HUES64 (cell line): ENCODE data around the gene FKBP5.
A peak's percentile ranks its signal among the peaks of the same experiment; 100 is the strongest.

Experiments used
- H3K27ac ChIP-seq: 2 replicates; pipeline ENCODE4 v1.7.0; 2013; ENCODE audit warnings: low read depth, low read length, inconsistent platforms
- H3K27me3 ChIP-seq: 2 replicates; pipeline ENCODE4 v1.6.1; 2013; ENCODE audit warnings: mild to moderate bottlenecking, low read length; ENCODE audit not compliant: insufficient read depth
- H3K36me3 ChIP-seq: 2 replicates; pipeline ENCODE4 v1.6.1; 2013; ENCODE audit warnings: mild to moderate bottlenecking, low read length; ENCODE audit not compliant: insufficient read depth
- H3K4me1 ChIP-seq: 2 replicates; pipeline ENCODE4 v1.6.1; 2013; ENCODE audit warnings: mild to moderate bottlenecking, low read length, moderate library complexity; ENCODE audit not compliant: insufficient read depth
- H3K4me3 ChIP-seq: 2 replicates; pipeline ENCODE4 v1.5.1; 2013; ENCODE audit warnings: mild to moderate bottlenecking, low read length, moderate library complexity
- H3K9ac ChIP-seq: 2 replicates; pipeline ENCODE4 v1.6.1; 2013; ENCODE audit warnings: mild to moderate bottlenecking, low read depth, low read length
- H3K9me3 ChIP-seq: 2 replicates; pipeline ENCODE4 v1.6.1; 2013; ENCODE audit warnings: low read depth, low read length; ENCODE audit not compliant: insufficient read depth
- WGBS: fragments of 150-250, 120-280 bp; methylation state at CpG from one replicate; pipeline ENCODE4 v1.1.7; 2013; ENCODE audit warnings: missing lambda C conversion rate; 5-methylcytosine and 5-hydroxymethylcytosine counted together

FKBP5 gene

DNA sequence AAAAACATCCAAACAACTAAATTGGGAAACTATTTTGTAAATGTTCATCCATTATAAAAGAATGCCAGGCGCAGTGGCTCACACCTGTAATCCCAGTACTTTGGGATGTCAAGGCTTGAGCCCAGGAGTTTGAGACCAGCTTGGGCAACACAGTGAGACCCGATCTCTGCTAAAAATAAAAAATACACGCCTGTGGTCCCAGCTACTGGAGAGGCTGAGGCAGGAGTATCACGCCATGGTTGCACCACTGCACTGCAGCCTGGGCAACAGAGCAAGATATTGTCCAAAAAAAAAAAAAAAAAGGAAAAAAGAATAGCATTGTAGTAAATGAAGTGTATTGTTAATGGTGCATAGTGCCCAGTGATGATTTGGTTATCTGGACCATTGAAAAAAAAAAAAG is 38.7 kb downstream of the FKBP5 start:
- no peak overlapping the region for H3K4me3 ChIP-seq
- peaks cover 18% of the 10 kb centered on the region for H3K4me1 ChIP-seq
- H3K9ac ChIP-seq: no peak overlapping the region
- no peaks in the 10 kb centered on the region for H3K9me3 ChIP-seq
- no peaks in the 10 kb centered on the region for H3K27me3 ChIP-seq
- no peaks in the 10 kb centered on the region for H3K36me3 ChIP-seq
- H3K27ac ChIP-seq: no peak overlapping the region
- WGBS: 96% methylated on average over 4 of the region's 4 CpGs

DNA sequence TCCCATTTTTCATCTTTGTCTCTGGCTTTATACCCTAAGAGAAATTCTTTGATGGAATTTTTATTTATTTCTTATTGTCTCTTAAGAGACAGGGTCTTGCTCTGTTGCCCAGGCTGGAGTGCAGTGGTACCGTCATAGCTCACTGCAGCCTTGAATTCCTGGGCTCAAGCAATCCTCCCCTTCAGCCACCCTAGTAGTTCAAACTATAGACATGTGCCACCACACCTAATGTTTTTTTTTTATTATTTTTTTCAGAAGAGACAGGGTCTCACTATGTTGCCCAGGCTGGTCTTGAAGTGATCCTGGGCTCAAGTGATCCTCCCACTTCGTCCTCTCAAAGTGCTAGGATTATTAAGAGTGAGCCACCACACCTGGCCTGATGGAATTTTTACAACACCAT is 40.5 kb downstream of the FKBP5 start:
- Histone ChIP-seq H3K4me1 (peaks cover 28% of the 10 kb centered on the region), H3K27ac (no peak overlapping the region), H3K36me3 (no peaks in the 10 kb centered on the region), H3K9me3 (no peaks in the 10 kb centered on the region), H3K27me3 (no peaks in the 10 kb centered on the region), H3K4me3 (no peak overlapping the region), H3K9ac (no peak overlapping the region)
- WGBS: 95% methylated on average over 2 of the region's 2 CpGs

DNA sequence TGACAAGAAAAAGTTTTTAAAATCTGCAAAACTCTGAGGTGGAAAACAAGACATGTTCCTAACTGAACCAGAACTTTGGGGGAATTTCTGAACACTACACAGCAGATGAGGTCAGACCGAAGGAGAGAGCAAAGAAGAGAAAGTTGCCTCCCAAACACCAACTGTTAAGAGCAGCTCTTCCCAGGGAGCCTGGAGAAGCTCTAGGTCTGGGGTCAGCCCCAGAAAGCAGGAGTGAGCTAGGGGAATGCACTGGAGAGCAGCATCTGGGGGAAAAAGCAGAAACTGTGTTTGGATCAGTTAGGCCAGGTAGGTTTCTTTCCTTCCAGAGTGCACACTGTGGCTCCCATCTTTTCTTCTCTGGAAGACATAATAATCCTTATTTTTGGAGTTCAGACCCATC is 41.3 kb downstream of the FKBP5 start:
- H3K9ac ChIP-seq: no peak overlapping the region
- H3K36me3 ChIP-seq: peaks cover 2% of the 10 kb centered on the region; the same call in 1 of the 2 replicates
- no peaks in the 10 kb centered on the region for H3K27me3 ChIP-seq
- no peak overlapping the region for H3K4me3 ChIP-seq
- H3K4me1 ChIP-seq: peaks cover 28% of the 10 kb centered on the region
- H3K27ac ChIP-seq: peak overlapping the region; percentile 38; the same call in 1 of the 2 replicates
- H3K9me3 ChIP-seq: no peaks in the 10 kb centered on the region
- WGBS: 75% methylated on average over 1 of the region's 1 CpG

DNA sequence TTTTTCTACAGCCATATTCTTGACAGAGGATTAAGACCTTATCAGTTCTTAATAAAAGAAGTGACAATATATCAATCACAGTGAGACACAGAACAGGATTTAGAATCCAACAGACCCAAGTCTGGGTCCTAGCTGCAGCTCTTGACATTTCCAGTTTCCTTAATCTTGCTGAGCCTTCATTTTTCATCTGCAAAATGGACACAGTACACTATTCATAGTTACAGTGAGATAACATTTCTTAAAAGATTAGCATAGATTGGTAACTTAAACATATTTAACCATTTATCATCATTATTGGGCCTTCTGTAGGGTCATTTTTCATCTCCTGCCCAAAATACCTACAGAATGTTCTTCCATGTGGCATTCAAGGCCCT is 45.6 kb downstream of the FKBP5 start:
- peak overlapping the region; percentile 22; the same call in 1 of the 2 replicates for H3K27ac ChIP-seq

DNA sequence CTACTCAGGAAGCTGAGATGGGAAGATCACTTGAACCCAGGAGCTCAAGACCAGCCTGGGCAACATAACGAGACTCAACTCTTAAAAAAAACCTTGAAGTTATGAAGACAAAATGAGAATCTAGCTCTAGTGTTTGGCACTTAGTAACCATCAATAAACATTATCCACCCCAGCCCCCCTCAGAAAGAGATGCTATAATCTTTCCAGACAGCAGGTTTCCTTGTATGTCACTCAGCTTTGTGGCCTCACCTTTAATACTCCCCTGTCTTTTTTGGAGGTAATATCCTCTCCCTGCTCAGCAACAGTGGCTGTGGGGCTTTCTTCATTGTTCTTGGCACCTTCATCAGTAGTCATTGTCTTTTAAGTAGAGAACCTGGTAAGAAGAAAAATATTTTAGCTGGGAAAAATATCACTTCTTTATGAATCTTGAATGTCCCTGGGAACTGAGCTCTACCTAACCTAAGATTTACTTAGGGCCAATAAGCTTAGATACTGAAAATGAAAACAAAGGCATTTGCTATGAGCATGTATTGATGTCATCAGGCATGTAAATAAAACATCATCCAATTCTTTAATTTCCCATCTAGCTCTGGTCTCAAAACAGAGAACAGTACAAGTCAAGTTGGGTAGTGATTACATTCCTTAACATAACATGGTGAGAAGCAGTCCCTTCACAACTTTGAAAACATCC is 46.1 kb downstream of the FKBP5 start:
- no peak overlapping the region for H3K4me3 ChIP-seq
- WGBS: 100% methylated on average over 1 of the region's 1 CpG
- H3K9me3 ChIP-seq: no peaks in the 10 kb centered on the region
- no peak overlapping the region for H3K27ac ChIP-seq
- H3K9ac ChIP-seq: no peak overlapping the region
- peaks cover 27% of the 10 kb centered on the region for H3K4me1 ChIP-seq
- peaks cover 32% of the 10 kb centered on the region for H3K36me3 ChIP-seq
- no peaks in the 10 kb centered on the region for H3K27me3 ChIP-seq

More for the DNA sequence above, 45.6 kb downstream of the FKBP5 start:
- no peak overlapping the region for H3K4me3 ChIP-seq
- H3K9me3 ChIP-seq: no peaks in the 10 kb centered on the region
- peaks cover 29% of the 10 kb centered on the region for H3K36me3 ChIP-seq
- no peak overlapping the region for H3K9ac ChIP-seq
- H3K4me1 ChIP-seq: peaks cover 28% of the 10 kb centered on the region
- no peaks in the 10 kb centered on the region for H3K27me3 ChIP-seq

DNA sequence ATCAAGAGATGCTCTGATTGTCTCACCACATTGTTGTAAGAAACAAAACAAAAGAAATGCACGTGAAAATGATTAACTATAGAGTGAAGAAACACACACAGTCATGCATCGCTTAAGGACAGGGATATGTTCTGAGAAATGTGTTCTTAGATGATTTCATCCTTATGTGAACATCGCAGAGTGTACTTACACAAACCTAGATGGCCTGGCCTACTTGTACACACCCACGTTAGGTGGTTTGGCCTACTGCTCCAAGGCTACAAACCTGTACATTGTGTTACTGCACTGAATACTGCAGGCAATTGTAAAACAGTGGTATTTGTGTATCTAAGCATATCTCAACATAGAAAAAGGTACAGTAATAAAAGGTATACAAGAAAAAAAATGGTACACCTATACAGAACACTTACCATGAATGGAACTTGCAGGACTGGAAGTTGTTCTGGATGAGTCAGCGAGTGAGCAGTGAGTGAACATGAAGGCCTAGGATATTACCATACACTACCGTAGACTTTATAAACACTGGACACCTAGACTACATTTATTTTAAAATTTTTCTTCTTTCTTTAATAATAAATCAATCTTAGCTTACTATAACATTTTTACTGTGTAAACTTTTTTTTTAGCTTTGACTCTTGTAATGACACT is 48.6 kb downstream of the FKBP5 start:
- H3K27me3 ChIP-seq: no peaks in the 10 kb centered on the region
- no peak overlapping the region for H3K9ac ChIP-seq
- 98% methylated on average over 5 of the region's 6 CpGs for WGBS
- H3K36me3 ChIP-seq: peaks cover 51% of the 10 kb centered on the region
- H3K4me3 ChIP-seq: no peak overlapping the region
- H3K27ac ChIP-seq: no peak overlapping the region
- no peaks in the 10 kb centered on the region for H3K9me3 ChIP-seq
- peaks cover 10% of the 10 kb centered on the region for H3K4me1 ChIP-seq

DNA sequence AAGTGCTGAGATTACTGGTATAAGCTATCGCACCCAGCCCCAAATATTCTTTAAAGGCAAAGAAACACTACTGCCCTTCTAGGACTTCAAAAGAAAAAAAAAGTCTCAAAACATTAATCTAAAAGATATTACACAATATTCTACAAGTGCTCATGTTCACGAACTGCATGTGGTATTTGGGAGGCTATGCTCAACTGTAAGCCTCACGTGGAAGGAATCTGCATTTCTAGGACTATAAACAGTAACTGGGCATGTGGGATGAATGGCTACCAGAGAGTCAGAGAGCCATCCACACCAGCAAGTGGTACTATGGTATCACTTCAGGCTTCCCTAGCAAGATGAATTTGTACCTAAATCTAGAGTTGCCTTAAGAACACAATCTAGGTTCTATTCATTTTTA is 50.0 kb downstream of the FKBP5 start:
- Histone ChIP-seq H3K9me3 (no peaks in the 10 kb centered on the region), H3K4me3 (no peak overlapping the region), H3K36me3 (peaks cover 51% of the 10 kb centered on the region), H3K27me3 (no peaks in the 10 kb centered on the region), H3K27ac (no peak overlapping the region), H3K9ac (no peak overlapping the region), H3K4me1 (peaks cover 4% of the 10 kb centered on the region)
- WGBS: 92% methylated on average over 3 of the region's 3 CpGs

DNA sequence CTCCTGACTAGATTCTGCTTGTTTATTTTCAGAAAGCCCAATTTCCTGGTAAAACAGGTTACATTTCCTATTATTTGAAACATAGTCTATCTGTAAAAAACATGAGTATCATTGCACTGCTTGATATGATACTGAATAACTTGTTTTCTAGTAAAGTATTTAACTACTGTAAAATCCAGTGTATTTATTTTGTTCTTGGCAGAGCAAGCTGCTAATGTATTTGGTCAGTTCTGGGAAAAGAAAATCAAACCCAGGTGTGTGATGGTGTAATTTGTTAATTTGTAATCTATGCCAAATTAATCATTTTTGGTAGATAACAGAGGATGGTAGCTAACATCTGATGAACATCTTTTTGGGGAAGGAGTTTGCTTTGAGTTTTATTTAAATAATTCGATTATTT is 50.8 kb downstream of the FKBP5 start:
- H3K36me3 ChIP-seq: peaks cover 51% of the 10 kb centered on the region
- no peak overlapping the region for H3K9ac ChIP-seq
- no peaks in the 10 kb centered on the region for H3K27me3 ChIP-seq
- 100% methylated on average over 1 of the region's 1 CpG for WGBS
- no peaks in the 10 kb centered on the region; the same call in 1 of the 2 replicates for H3K4me1 ChIP-seq
- no peaks in the 10 kb centered on the region for H3K9me3 ChIP-seq
- no peak overlapping the region for H3K27ac ChIP-seq
- no peak overlapping the region for H3K4me3 ChIP-seq

DNA sequence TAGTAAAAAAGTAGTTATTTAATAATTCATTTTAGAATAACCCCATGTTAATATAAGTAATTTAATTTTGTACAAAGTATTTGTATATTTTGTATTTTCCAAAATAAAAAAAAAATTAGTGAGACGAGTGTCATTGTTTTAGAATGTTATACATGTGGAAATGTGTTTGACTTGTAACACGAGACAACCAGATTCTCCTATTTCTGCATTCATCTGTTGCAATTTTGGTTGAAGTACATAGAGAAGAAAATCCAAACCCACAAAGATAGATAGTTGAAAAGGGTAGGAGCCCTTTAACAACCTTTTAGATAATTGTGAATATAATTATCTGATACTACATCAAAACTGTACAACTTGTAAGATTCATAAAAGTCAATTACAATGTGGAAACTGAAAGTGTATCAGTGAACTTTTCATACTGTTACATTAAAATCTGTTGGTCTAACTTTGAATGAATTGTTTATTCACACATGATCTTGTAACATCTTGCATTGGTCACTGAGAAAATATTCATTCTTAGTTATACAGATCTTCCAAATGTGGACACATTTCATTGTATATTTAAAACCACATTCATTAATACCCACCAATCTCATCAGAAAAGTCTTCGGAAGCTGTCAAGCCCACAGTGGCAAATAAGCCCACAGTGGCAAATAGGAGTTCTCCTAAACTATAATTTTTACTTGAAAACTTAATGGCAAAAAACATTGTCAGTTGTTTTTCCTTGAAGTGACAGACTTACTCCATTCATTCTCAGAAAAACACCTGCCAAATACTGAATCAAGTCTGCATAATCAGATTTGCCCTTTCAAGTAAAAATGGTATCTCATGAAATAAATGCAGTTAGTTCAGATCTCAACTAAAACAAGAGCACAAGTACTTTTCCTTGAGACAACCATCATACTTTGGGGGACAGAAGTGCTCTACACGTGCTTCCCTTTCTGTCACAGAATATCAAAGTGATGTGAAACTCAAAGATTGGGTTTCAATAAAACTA is 52.8 kb downstream of the FKBP5 start:
- no peaks in the 10 kb centered on the region for H3K9me3 ChIP-seq
- no peaks in the 10 kb centered on the region for H3K4me1 ChIP-seq
- peaks cover 44% of the 10 kb centered on the region for H3K36me3 ChIP-seq
- no peak overlapping the region for H3K27ac ChIP-seq
- H3K27me3 ChIP-seq: no peaks in the 10 kb centered on the region
- H3K4me3 ChIP-seq: no peak overlapping the region
- no peak overlapping the region for H3K9ac ChIP-seq
- 93% methylated on average over 4 of the region's 4 CpGs for WGBS

DNA sequence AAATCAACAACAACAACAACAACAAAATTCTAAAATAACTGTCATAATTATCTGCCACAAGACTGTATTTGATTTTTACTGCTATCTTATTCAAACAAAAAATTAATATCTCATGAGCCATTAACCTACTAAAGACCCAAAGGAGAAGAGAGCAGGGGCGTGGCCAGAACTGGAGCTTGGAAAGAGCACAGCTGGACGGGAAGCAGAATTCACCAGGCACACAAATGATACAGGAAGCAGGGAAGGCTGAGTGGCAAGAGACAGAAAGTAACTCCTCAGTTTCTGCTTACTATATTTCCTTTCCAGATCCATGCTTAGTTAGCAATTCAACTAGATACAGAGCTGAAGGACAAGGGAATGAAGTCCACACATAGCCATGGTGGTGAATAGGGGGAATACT is 54.4 kb downstream of the FKBP5 start:
- Histone ChIP-seq H3K27me3 (no peaks in the 10 kb centered on the region), H3K36me3 (peaks cover 34% of the 10 kb centered on the region), H3K4me1 (no peaks in the 10 kb centered on the region), H3K4me3 (no peak overlapping the region), H3K9ac (no peak overlapping the region), H3K9me3 (no peaks in the 10 kb centered on the region), H3K27ac (no peak overlapping the region)
- 75% methylated on average over 2 of the region's 2 CpGs for WGBS

DNA sequence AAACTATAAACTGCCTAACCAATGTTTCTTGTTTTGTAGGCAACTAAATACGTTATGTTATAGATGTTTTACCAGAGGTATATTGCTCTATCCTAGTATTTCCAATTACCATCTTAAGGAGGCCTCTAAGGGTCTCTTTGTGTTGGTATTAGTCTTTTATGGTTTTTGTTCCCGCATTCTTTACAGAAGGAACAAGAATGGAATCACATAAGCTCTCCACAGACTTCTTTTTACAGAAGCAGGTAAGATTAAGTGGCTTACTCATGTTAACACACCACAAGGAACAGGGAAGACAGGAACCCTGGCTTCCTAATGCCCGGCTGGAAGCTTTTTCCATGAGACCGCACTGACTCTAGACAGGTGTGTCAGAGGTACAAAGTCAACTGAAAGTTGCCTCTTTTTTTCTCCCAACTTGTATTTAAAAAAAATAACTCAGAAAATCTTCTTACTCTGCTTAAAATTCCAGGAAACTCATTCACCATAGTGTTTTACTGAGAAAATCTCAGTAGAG is 55.1 kb downstream of the FKBP5 start:
- Histone ChIP-seq H3K9ac (no peak overlapping the region), H3K4me1 (no peaks in the 10 kb centered on the region), H3K9me3 (no peaks in the 10 kb centered on the region), H3K27ac (no peak overlapping the region), H3K36me3 (peaks cover 33% of the 10 kb centered on the region), H3K4me3 (no peak overlapping the region), H3K27me3 (no peaks in the 10 kb centered on the region)
- 97% methylated on average over 2 of the region's 4 CpGs for WGBS
